SHP77 treated with DMSO at 0.1 percent for 48 hours (cell line): ENCODE data around the gene ENOX2.
"Not testable (repeated sequence)": the region's sequence is repeated elsewhere in the genome, so short reads cannot be mapped to it uniquely, and the experiment has no call there.

Source experiments
- DNase-seq: peaks from one replicate; lab custom pipeline; 2025; lab: John Stamatoyannopoulos, UW

The ENOX2 gene

GRCh38 chrX:130826249-130826648 lies 76.8 kb downstream of the ENOX2 start:
- no peak for DNase-seq

- DNase-seq: no peak
Observed at GRCh38 chrX:130825525-130825924, 77.5 kb downstream of the ENOX2 start.

- not testable (repeated sequence) for DNase-seq
Observed at GRCh38 chrX:130819367-130819766, 83.6 kb downstream of the ENOX2 start.

GRCh38 chrX:130813932-130814331 lies 89.1 kb downstream of the ENOX2 start:
- not testable (repeated sequence) for DNase-seq

- no peak for DNase-seq
Observed at GRCh38 chrX:130810561-130810960, 92.4 kb downstream of the ENOX2 start.

GRCh38 chrX:130805903-130806302 lies 97.1 kb downstream of the ENOX2 start:
- DNase-seq: no peak

GRCh38 chrX:130803537-130803936 lies 99.5 kb downstream of the ENOX2 start:
- no peak for DNase-seq

- DNase-seq: no peak
Observed at GRCh38 chrX:130801901-130802300, 101.1 kb downstream of the ENOX2 start.

GRCh38 chrX:130799393-130799792 lies 103.6 kb downstream of the ENOX2 start:
- DNase-seq: no peak

- DNase-seq: no peak
Observed at GRCh38 chrX:130793975-130794374, 109.0 kb downstream of the ENOX2 start.

- not testable (repeated sequence) for DNase-seq
Observed at GRCh38 chrX:130791870-130792269, 111.1 kb downstream of the ENOX2 start.

- DNase-seq: no peak
Observed at GRCh38 chrX:130789793-130790192, 113.2 kb downstream of the ENOX2 start.

GRCh38 chrX:130788786-130789581 lies 114.0 kb downstream of the ENOX2 start:
- DNase-seq: no peak

GRCh38 chrX:130786030-130786429 lies 117.0 kb downstream of the ENOX2 start:
- no peak for DNase-seq

- no peak for DNase-seq
Observed at GRCh38 chrX:130778773-130779172, 124.2 kb downstream of the ENOX2 start.

GRCh38 chrX:130775849-130776248 lies 127.2 kb downstream of the ENOX2 start:
- DNase-seq: no peak

- peak; percentile 9 for DNase-seq
Observed at GRCh38 chrX:130772776-130773143, 130.2 kb downstream of the ENOX2 start.

- DNase-seq: no peak
Observed at GRCh38 chrX:130772105-130772775, 130.8 kb downstream of the ENOX2 start.

- no peak for DNase-seq
Observed at GRCh38 chrX:130771648-130772047, 131.4 kb downstream of the ENOX2 start.

GRCh38 chrX:130771230-130771629 lies 131.8 kb downstream of the ENOX2 start:
- no peak for DNase-seq

GRCh38 chrX:130770615-130771014 lies 132.4 kb downstream of the ENOX2 start:
- DNase-seq: no peak

GRCh38 chrX:130769835-130770234 lies 133.2 kb downstream of the ENOX2 start:
- DNase-seq: no peak

- DNase-seq: no peak
Observed at GRCh38 chrX:130758072-130758471, 144.9 kb downstream of the ENOX2 start.

GRCh38 chrX:130756233-130756632 lies 146.8 kb downstream of the ENOX2 start:
- DNase-seq: no peak
